ENCODE measurements around the gene UBR3. TPM values are rescaled to one million over a fixed set of nuclear protein-coding genes. Genes with fewer than 3 reads are reported as not detected.
"Not testable (repeated sequence)": the region's sequence is repeated elsewhere in the genome, so short reads cannot be mapped to it uniquely, and the experiment has no call there.

Gene UBR3
- total and polyA plus RNA-seq, 10 donors = 7.2 to 119 (median 54.3) TPM

DNA sequence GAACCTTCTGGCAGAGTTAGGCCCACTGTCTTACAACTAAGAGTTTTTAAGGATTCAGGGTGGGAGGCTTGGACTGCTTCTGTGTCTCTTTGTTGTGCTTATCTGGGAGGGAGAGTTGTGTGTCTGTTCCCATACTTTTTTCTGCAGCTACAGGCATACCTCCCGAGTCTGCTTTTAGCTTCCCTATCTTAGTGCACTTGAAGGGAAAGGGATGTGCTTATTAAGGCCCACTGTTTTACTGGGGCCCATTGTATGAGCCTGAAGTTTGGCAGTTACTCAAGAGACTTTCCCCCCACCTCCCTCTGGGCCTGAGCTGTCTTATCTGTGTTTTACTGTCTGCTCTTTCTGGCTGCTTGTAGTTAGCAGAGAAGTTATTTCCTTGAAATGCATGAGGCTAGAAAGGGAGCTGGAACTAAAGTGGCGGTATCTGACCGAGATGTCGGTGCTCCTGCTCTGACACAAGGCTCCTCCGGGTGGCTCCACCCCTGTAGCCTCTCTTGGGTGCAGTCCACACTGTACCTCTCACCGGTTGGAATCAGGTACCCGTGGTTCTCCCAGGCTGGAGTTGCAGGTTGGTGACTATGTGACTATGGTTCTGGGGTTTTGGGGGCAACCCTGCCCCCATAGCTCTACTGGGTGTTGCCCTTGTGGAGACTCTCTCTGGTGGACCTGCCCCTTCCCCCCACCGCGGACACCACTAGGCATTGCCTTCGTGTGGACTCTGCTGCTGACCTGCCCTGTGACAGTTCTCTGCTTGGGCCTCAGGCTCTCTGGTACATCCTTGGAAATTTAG, 12.9 kb downstream of the UBR3 start:
- DNase-seq = no peak
- WGBS, 5 donors = 86 to 95% (median 93%) methylated on average over 10 of the region's 10 CpGs
- H3K4me1 ChIP-seq = peaks cover 0 to 22% (median 4%) of the 10 kb centered on the region in 6 donors
- H3K9me3 ChIP-seq = no peaks in the 10 kb centered on the region
- H3K36me3 ChIP-seq = peaks cover 0 to 19% (median 0%) of the 10 kb centered on the region in 6 donors
- intact Hi-C loops (cut with DNase I; ENCODE audit: low total_unique reads) = no loop called here
- no peak overlapping the region for H3K4me3 ChIP-seq
- no peak overlapping the region for H3K27ac ChIP-seq
- no peak for TF ChIP-seq POLR2A (IDR thresholded peaks at IDR 0.05)
- TF ChIP-seq POLR2AphosphoS5 (IDR thresholded peaks at IDR 0.05) = no peak
- TF ChIP-seq, protein P1, sequence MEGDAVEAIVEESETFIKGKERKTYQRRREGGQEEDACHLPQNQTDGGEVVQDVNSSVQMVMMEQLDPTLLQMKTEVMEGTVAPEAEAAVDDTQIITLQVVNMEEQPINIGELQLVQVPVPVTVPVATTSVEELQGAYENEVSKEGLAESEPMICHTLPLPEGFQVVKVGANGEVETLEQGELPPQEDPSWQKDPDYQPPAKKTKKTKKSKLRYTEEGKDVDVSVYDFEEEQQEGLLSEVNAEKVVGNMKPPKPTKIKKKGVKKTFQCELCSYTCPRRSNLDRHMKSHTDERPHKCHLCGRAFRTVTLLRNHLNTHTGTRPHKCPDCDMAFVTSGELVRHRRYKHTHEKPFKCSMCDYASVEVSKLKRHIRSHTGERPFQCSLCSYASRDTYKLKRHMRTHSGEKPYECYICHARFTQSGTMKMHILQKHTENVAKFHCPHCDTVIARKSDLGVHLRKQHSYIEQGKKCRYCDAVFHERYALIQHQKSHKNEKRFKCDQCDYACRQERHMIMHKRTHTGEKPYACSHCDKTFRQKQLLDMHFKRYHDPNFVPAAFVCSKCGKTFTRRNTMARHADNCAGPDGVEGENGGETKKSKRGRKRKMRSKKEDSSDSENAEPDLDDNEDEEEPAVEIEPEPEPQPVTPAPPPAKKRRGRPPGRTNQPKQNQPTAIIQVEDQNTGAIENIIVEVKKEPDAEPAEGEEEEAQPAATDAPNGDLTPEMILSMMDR (IDR thresholded peaks at IDR 0.05 in 8 of 11, conservative IDR thresholded peaks at IDR 0.05 in 3 of 11) = no peak
- H3K27me3 ChIP-seq (replicated peaks in 1 of 7) = no peaks in the 10 kb centered on the region

DNA sequence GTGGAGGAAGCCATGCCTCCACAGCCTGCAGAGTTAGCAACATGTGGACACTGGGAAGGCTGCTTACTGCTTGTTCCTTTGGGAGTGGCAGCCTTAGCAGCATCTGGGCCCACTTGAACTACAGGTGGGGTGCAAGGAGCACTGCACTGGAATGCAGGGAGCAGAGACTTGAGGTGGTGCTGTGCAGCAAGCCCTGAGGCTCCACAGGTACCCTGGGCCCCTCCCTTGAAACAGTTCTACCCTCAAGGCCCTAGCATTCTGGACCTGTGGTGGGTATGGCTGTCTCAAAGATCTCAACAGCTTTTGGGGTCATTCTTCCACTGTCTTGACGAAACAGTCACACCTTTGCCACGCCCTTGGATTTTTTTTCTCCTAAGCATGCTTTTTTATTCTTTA, 13.5 kb downstream of the UBR3 start:
- TF ChIP-seq POLR2A (IDR thresholded peaks at IDR 0.05) (no peak), POLR2AphosphoS5 (IDR thresholded peaks at IDR 0.05) (no peak)
- TF ChIP-seq, protein P1 (IDR thresholded peaks at IDR 0.05 in 8 of 11, conservative IDR thresholded peaks at IDR 0.05 in 3 of 11) = no peak
- 93 to 98% (median 96%) methylated on average over 2 of the region's 2 CpGs for WGBS, 5 donors
- intact Hi-C loops (cut with DNase I; ENCODE audit: low total_unique reads) = no loop called here
- H3K36me3 ChIP-seq = peaks cover 0 to 19% (median 0%) of the 10 kb centered on the region in 6 donors
- no peak overlapping the region for H3K4me3 ChIP-seq
- no peaks in the 10 kb centered on the region for H3K27me3 ChIP-seq (replicated peaks in 1 of 7)
- H3K27ac ChIP-seq = no peak overlapping the region
- DNase-seq = no peak
- no peaks in the 10 kb centered on the region for H3K9me3 ChIP-seq
- peaks cover 0 to 19% (median 3%) of the 10 kb centered on the region in 6 donors for H3K4me1 ChIP-seq

DNA sequence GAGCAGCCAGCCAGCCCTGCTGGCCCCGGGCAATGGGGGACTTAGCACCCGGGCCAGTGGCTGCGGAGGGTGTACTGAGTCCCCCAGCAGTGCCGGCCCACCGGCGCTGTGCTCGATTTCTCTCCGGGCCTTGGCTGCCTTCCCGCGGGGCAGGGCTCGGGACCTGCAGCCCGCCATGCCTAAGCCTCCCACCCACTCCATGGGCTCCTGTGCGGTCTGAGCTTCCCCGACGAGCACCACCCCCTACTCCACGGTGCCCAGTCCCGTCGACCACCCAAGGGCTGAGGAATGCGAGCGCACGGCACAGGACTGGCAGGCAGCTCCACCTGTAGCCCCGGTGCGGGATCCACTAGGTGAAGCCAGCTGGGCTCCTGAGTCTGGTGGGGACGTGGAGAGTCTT, 14.4 kb downstream of the UBR3 start:
- H3K36me3 ChIP-seq = peaks cover 0 to 19% (median 0%) of the 10 kb centered on the region in 6 donors
- peaks cover 0 to 19% (median 3%) of the 10 kb centered on the region in 6 donors for H3K4me1 ChIP-seq
- H3K9me3 ChIP-seq; DNase-seq; H3K27ac ChIP-seq; intact Hi-C loops (cut with DNase I; ENCODE audit: low total_unique reads); H3K27me3 ChIP-seq (replicated peaks in 1 of 7); H3K4me3 ChIP-seq: not testable (repeated sequence)
- WGBS, 5 donors = 94 to 98% (median 95%) methylated on average over 15 to 21 of the region's 24 CpGs; no CpG with 5 or more reads in 1 of the 5 donors

DNA sequence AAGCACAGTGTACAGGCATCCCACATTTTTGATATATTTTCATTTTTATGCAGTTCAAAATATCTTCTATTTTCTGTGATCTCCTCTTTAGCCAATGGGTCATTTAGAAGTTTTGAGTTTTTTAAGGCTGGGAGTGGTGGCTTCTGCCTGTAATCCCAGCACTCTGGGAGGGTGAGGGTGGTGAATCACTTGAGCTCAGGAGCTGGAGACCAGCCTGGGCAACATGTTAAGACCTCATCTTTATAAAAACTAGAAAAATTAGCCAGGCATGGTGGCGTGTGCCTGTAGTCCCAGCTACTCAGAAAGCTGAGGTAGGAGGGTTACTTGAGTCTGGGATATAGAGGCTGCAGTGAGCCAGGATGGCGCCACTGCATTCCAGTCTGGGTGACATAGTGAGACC, 17.8 kb downstream of the UBR3 start:
- H3K9me3 ChIP-seq = peaks cover 0 to 8% (median 5%) of the 10 kb centered on the region in 8 donors
- intact Hi-C loops (cut with DNase I; ENCODE audit: low total_unique reads) = no loop called here
- no peak overlapping the region for H3K4me3 ChIP-seq
- peaks cover 0 to 22% (median 0%) of the 10 kb centered on the region in 6 donors for H3K36me3 ChIP-seq
- DNase-seq = no peak
- H3K4me1 ChIP-seq = peaks cover 0 to 37% (median 2%) of the 10 kb centered on the region in 6 donors
- no peaks in the 10 kb centered on the region for H3K27me3 ChIP-seq (replicated peaks in 1 of 7)
- 91 to 100% (median 99%) methylated on average over 2 of the region's 2 CpGs for WGBS, 5 donors
- H3K27ac ChIP-seq = no peak overlapping the region
- TF ChIP-seq POLR2AphosphoS5 (IDR thresholded peaks at IDR 0.05) (no peak), POLR2A (IDR thresholded peaks at IDR 0.05) (no peak)
- TF ChIP-seq, protein P1 (IDR thresholded peaks at IDR 0.05 in 8 of 11, conservative IDR thresholded peaks at IDR 0.05 in 3 of 11) = no peak

DNA sequence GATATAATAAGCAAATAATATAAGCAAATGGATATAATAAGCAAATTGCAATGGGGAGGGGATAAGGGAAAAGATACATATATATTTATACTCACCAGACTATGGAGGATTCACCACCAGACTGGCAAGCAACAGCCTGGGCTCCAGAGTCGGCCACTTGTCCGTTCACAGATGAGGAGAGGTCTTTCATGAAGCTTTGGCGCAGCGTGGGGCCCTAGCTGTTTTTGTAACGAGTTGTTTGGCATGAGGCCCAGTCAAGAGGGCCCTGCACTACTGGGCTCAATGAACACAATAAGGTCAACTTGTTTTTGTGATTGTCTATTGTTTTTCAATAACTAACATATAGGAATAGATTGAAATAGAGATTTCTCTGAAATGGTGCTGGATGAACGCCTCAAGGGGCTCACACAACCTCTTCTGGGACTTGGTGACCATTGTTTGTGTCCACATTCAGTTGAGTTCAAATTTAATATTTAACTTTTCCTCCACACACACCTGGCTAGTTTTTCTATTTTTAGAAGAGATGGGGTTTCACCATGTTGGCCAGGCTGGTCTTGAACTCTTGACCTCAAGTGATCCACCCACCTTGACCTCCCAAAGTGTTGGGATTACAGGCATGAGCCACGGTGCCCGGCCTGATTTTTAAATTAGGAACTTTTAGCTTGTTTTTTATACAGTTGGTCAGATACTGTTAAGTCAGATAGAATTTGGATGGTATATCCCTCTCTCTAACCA, 21.9 kb downstream of the UBR3 start:
- H3K27me3 ChIP-seq (replicated peaks in 1 of 7); H3K9me3 ChIP-seq; DNase-seq; H3K27ac ChIP-seq; intact Hi-C loops (cut with DNase I; ENCODE audit: low total_unique reads); H3K4me3 ChIP-seq: not testable (repeated sequence)
- H3K36me3 ChIP-seq = peaks cover 0 to 14% (median 0%) of the 10 kb centered on the region in 6 donors
- WGBS, 5 donors = 82 to 92% (median 91%) methylated on average over 8 of the region's 8 CpGs
- H3K4me1 ChIP-seq = peaks cover 0 to 38% (median 8%) of the 10 kb centered on the region in 6 donors
